Fibroblast of villous mesenchyme (primary cell): Measurements from ENCODE around the gene TRUB2. TPM values are rescaled to one million over a fixed set of nuclear protein-coding genes. Genes with fewer than 3 reads are reported as not detected.

ENCODE experiments used
- DNase-seq: peaks from one replicate; pipeline ENCODE4 v3.0.0-alpha.2; 2010; ENCODE audit warnings: low read depth
- H3K4me3 ChIP-seq: 2 replicates; pipeline ENCODE4 v1.5.1; 2011; ENCODE audit warnings: low read depth, mild to moderate bottlenecking, low read length
- total RNA-seq: library from RNA; depleted of rRNA; stranded (reverse); fragments of >200 nt; gene quantifications from 2 replicates; pipeline ENCODE4 v1.2.3, GENCODE V29; 2012
- TF ChIP-seq, protein P1 (sequence below): IDR thresholded peaks from 2 replicates; pipeline ENCODE4 v1.5.1; 2012; ENCODE audit warnings: low read depth, mild to moderate bottlenecking, low read length; ENCODE audit not compliant: insufficient read depth

TRUB2 gene
- total RNA-seq, 1 donor = 17.7 TPM

DNA sequence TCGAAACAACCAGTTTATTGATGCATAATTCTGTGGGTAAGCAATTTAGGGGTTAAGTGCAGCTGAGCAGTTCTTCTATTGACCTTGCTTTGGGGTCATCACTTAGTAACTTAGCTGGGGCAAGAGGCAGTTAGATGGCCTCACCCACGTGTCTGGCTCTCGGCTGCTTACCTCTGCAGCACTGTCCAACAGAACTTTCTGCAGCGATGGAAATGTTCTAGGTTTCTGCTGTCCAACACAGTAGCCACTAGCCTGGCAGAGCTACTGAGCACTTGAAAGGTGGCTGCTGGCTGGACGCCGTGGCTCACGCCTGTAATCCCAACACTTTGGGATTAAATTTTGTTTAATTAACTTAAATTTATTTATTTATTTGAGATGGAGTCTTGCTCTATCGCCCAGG is 35.8 kb upstream of the TRUB2 start:
- no peak for DNase-seq
- H3K4me3 ChIP-seq = no peak overlapping the region
- TF ChIP-seq, protein P1, sequence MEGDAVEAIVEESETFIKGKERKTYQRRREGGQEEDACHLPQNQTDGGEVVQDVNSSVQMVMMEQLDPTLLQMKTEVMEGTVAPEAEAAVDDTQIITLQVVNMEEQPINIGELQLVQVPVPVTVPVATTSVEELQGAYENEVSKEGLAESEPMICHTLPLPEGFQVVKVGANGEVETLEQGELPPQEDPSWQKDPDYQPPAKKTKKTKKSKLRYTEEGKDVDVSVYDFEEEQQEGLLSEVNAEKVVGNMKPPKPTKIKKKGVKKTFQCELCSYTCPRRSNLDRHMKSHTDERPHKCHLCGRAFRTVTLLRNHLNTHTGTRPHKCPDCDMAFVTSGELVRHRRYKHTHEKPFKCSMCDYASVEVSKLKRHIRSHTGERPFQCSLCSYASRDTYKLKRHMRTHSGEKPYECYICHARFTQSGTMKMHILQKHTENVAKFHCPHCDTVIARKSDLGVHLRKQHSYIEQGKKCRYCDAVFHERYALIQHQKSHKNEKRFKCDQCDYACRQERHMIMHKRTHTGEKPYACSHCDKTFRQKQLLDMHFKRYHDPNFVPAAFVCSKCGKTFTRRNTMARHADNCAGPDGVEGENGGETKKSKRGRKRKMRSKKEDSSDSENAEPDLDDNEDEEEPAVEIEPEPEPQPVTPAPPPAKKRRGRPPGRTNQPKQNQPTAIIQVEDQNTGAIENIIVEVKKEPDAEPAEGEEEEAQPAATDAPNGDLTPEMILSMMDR = no peak

DNA sequence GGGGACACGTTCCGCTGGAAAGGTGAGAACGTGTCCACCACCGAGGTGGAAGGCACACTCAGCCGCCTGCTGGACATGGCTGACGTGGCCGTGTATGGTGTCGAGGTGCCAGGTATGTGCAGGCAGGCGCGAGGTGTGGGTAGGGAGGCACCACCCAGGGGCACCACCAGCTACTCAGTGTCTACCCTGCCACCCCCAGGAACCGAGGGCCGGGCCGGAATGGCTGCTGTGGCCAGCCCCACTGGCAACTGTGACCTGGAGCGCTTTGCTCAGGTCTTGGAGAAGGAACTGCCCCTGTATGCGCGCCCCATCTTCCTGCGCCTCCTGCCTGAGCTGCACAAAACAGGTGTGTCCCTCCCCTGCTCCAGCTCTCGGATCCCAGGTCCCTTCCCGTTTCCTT is 33.2 kb upstream of the TRUB2 start:
- no peak for DNase-seq
- TF ChIP-seq, protein P1 = no peak
- H3K4me3 ChIP-seq = no peak overlapping the region

DNA sequence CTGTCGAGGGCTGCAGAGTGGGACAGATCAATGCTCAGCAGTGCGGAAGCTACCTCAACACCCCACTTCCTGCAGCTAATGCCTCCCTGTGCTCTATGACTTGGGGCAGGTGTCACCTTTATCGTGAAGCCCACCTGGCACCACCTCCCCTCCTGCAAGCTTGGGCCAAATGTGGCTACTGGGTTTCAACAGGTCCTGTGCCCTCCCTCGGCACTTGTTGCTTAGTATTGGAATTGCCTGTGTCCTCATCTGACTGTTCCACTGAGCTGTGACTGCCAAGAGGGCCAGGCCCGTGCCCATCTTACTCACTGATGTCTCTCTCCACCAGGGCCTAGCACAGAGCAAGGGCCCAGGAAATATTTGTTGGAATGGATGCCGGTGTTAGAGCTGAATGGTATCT is 27.5 kb upstream of the TRUB2 start:
- TF ChIP-seq, protein P1 = no peak
- H3K4me3 ChIP-seq = no peak overlapping the region
- no peak for DNase-seq

DNA sequence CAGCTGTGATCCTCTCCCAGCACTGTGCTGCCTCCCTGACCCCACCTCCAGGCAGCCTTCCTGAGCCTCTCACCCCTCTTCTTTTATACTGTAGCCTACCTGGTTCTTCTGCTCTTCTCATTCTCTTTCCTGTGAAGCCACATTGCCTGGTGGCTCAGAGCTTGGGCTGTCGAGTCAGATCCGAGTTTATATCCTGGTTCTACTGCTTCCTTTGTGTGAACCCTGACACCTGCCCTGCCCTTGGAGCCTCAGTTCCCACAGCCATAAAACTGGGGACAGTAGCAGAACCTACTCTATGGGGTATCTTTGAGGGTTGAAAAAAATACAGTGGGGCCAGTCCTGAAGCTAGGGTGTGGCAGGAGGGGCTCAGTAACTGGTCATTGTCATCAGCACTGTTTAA is 26.9 kb upstream of the TRUB2 start:
- TF ChIP-seq, protein P1 = no peak
- DNase-seq = no peak
- no peak overlapping the region for H3K4me3 ChIP-seq

DNA sequence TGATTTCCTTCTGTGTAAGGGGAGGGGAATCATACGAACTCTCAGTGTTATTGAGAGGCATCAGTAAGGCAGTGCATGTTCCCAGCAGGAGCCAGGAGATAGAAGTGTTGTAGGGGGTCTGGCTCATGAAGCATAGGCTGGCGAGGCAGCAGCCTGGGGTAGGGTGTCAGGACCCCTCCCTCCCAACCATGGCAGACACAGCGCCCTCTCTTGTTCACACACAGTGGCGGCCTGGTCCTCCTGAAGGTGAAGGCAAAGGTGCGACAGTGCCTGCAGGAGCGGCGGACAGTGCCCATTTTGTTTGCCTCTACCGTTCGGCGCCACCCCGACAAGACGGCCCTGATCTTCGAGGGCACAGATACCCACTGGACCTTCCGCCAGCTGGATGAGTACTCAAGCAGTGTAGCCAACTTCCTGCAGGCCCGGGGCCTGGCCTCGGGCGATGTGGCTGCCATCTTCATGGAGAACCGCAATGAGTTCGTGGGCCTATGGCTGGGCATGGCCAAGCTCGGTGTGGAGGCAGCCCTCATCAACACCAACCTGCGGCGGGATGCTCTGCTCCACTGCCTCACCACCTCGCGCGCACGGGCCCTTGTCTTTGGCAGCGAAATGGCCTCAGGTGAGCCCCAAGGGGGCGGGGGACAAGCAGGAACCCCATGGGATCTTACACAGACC is 22.8 kb upstream of the TRUB2 start:
- TF ChIP-seq, protein P1 = no peak
- H3K4me3 ChIP-seq = no peak overlapping the region
- no peak for DNase-seq

DNA sequence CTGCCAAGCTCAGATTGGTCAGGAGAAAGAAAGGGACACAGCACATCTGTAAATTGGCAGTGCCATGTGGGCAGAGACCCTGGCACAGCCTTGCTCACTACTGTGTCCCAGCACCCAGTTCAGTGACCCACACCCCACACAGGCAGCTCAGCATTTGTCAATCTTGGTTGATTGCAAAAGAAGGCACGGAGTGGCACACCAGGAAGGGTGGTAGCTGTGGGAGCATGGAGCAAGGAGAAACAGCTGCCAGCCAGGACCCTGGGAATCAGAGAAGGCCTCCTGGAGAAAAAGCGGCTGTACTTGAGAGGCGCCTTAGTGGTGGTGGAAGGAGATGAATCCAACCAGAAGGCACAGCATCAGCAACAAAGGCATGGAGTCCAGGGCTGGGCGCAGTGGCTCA is 21.6 kb upstream of the TRUB2 start:
- TF ChIP-seq, protein P1 = no peak

More for the DNA sequence above, 21.6 kb upstream of the TRUB2 start:
- no peak overlapping the region for H3K4me3 ChIP-seq
- DNase-seq = no peak
